GM23338 (cell line): ENCODE data around the gene HNF4A. TPM values are rescaled to one million over a fixed set of nuclear protein-coding genes. Genes with fewer than 3 reads are reported as not detected.

Source experiments
- ATAC-seq: fragments of 200-7000 bp; cut with Tn5 transposase; 3 replicates; pipeline ENCODE4 v1.9.1; 2020
- DNase-seq: peaks from one replicate; pipeline ENCODE4 v3.0.0-alpha.2; 2015; ENCODE audit warnings: low spot score
- H2AFZ ChIP-seq: fragments of 200-600 bp; sonication (generic); 2 replicates; pipeline ENCODE4 v1.8.0; 2016; ENCODE audit warnings: antibody characterized with exemption, mild to moderate bottlenecking, moderate library complexity
- H3F3A ChIP-seq: fragments of 200-600 bp; sonication (generic); replicated peaks from 2 replicates; pipeline ENCODE4 v1.8.0; 2017; ENCODE audit warnings: antibody characterized with exemption, mixed run types, low read depth
- H3K27ac ChIP-seq: fragments of 200-600 bp; sonication (generic); 2 replicates; pipeline ENCODE4 v1.6.1; 2016; ENCODE audit warnings: low read depth
- H3K27me3 ChIP-seq: fragments of 200-600 bp; sonication (generic); 2 replicates; pipeline ENCODE4 v1.8.0; 2016; ENCODE audit warnings: mild to moderate bottlenecking, mixed run types, moderate library complexity; ENCODE audit not compliant: insufficient read depth
- H3K36me3 ChIP-seq: fragments of 200-600 bp; sonication (generic); 2 replicates; pipeline ENCODE4 v1.8.0; 2016; ENCODE audit warnings: mild to moderate bottlenecking; ENCODE audit not compliant: insufficient read depth
- H3K4me1 ChIP-seq: fragments of 200-600 bp; sonication (generic); 2 replicates; pipeline ENCODE4 v1.8.0; 2016; ENCODE audit warnings: mild to moderate bottlenecking, moderate library complexity; ENCODE audit not compliant: insufficient read depth
- H3K4me2 ChIP-seq: fragments of 200-600 bp; sonication (generic); 2 replicates; pipeline ENCODE4 v1.7.1; 2017; ENCODE audit warnings: mixed run types
- H3K4me3 ChIP-seq: fragments of 200-600 bp; sonication (generic); 2 replicates; pipeline ENCODE4 v1.6.1; 2016; ENCODE audit warnings: mixed run types
- H3K79me2 ChIP-seq: fragments of 200-600 bp; sonication (generic); replicated peaks from 2 replicates; pipeline ENCODE4 v1.8.0; 2017; ENCODE audit warnings: mild to moderate bottlenecking; ENCODE audit not compliant: insufficient read depth
- H3K9me2 ChIP-seq: fragments of 200-600 bp; sonication (generic); 2 replicates; pipeline ENCODE4 v1.8.0; 2017; ENCODE audit not compliant: insufficient read depth
- H4K20me1 ChIP-seq: fragments of 200-600 bp; sonication (generic); replicated peaks from 2 replicates; pipeline ENCODE4 v1.8.0; 2017; ENCODE audit warnings: mild to moderate bottlenecking; ENCODE audit not compliant: insufficient read depth
- H3K27ac Mint-ChIP-seq: 2 replicates; pipeline ENCODE4 v1.8.0; 2020; ENCODE audit warnings: inconsistent platforms, mild to moderate bottlenecking, moderate library complexity, mixed read lengths
- H3K27me3 Mint-ChIP-seq: 3 replicates; pipeline ENCODE4 v1.8.0; 2022; ENCODE audit warnings: low read depth, mild to moderate bottlenecking, moderate library complexity, mixed read lengths, inconsistent platforms; ENCODE audit not compliant: insufficient read depth, poor library complexity
- H3K36me3 Mint-ChIP-seq: 3 replicates; pipeline ENCODE4 v1.8.0; 2021; ENCODE audit warnings: low read depth, mild to moderate bottlenecking, inconsistent platforms, moderate library complexity, mixed read lengths
- H3K4me1 Mint-ChIP-seq: 3 replicates; pipeline ENCODE4 v1.8.0; 2020; ENCODE audit warnings: mild to moderate bottlenecking, inconsistent platforms, mixed read lengths
- H3K4me3 Mint-ChIP-seq: 3 replicates; pipeline ENCODE4 v1.8.0; 2021; ENCODE audit warnings: moderate library complexity, mild to moderate bottlenecking, inconsistent platforms, mixed read lengths
- H3K9me3 Mint-ChIP-seq: 3 replicates; pipeline ENCODE4 v1.8.0; 2020; ENCODE audit warnings: moderate library complexity, mild to moderate bottlenecking, inconsistent platforms, mixed read lengths
- CREB1 ChIP-seq: fragments of 250-450 bp; sonication (Bioruptor Pico); IDR thresholded peaks from 2 replicates; pipeline ENCODE4 v1.5.0; 2020; ENCODE audit warnings: low read depth, mild to moderate bottlenecking, moderate library complexity
- CTCF ChIP-seq, 2 experiments: fragments of 200-600 bp in 1 of 2; sonication (generic) in 1 of 2; conservative IDR thresholded peaks; 2 replicates each; pipeline versions ENCODE4 v1.5.1 to v1.6.1; 2016 to 2017; ENCODE audit warnings: antibody characterized with exemption in 2 of 2, low read depth in 2 of 2, mild to moderate bottlenecking in 2 of 2, moderate library complexity in 1 of 2
- ETS1 ChIP-seq: IDR thresholded peaks from 2 replicates; pipeline ENCODE4 v1.6.1; 2016; ENCODE audit warnings: antibody characterized with exemption
- EZH2 ChIP-seq: fragments of 200-600 bp; sonication (generic); IDR thresholded peaks from one replicate; pipeline ENCODE4 v1.8.0; 2017; ENCODE audit warnings: antibody characterized with exemption, mild to moderate bottlenecking, low read depth; ENCODE audit not compliant: unreplicated experiment
- EZH2phosphoT487 ChIP-seq: fragments of 200-600 bp; sonication (generic); IDR thresholded peaks from one replicate; pipeline ENCODE4 v1.8.1; 2018; ENCODE audit warnings: antibody characterized with exemption; ENCODE audit not compliant: unreplicated experiment
- JUNB ChIP-seq: IDR thresholded peaks from one replicate; pipeline ENCODE4 v1.6.1; 2016; ENCODE audit warnings: antibody characterized with exemption; ENCODE audit not compliant: unreplicated experiment
- NANOG ChIP-seq: IDR thresholded peaks from 2 replicates; pipeline ENCODE4 v1.6.1; 2016; ENCODE audit warnings: antibody characterized with exemption, borderline replicate concordance
- POLR2AphosphoS5 ChIP-seq: IDR thresholded peaks from 2 replicates; pipeline ENCODE4 v1.6.1; 2016; ENCODE audit warnings: antibody characterized with exemption, low read depth
- REST ChIP-seq: IDR thresholded peaks from one replicate; pipeline ENCODE4 v1.6.1; 2018; ENCODE audit warnings: antibody characterized with exemption; ENCODE audit not compliant: unreplicated experiment
- STAT1 ChIP-seq: IDR thresholded peaks from one replicate; pipeline ENCODE4 v1.6.1; 2016; ENCODE audit warnings: antibody characterized with exemption; ENCODE audit not compliant: unreplicated experiment
- ZNF114 ChIP-seq: fragments of 250-450 bp; sonication (Bioruptor Pico); IDR thresholded peaks from 2 replicates; pipeline ENCODE4 v1.5.0; 2020; ENCODE audit warnings: mild to moderate bottlenecking, moderate library complexity
- ZNF331 ChIP-seq: fragments of 250-450 bp; sonication (Bioruptor Pico); IDR thresholded peaks from 2 replicates; pipeline ENCODE4 v1.5.0; 2020; ENCODE audit warnings: low read depth, mild to moderate bottlenecking, moderate library complexity
- ZNF462 ChIP-seq: fragments of 250-450 bp; sonication (Bioruptor Pico); IDR thresholded peaks from 2 replicates; pipeline ENCODE4 v1.5.0; 2020; ENCODE audit warnings: mild to moderate bottlenecking, moderate library complexity
- polyA plus RNA-seq: library from polyadenylated mRNA; unstranded; fragments of >200 nt; fragmentation: Nextera tagmentation; extraction: Ambion mirVana; gene quantifications from 2 replicates; pipeline ENCODE4 v1.2.1, GENCODE V29; 2016
- total RNA-seq: library from RNA; depleted of rRNA; stranded (reverse); fragments of >200 nt; shearing (Covaris generic); gene quantifications from 2 replicates; pipeline ENCODE4 v1.2.3, GENCODE V29; 2014

HNF4A gene
- total and polyA plus RNA-seq, 2 experiments from 2014 or later: not detected

- H3K27ac ChIP-seq: no peak overlapping the region
- no peak overlapping the region for H3K4me3 ChIP-seq
- Mint-ChIP-seq H3K4me1 (no peaks in the 10 kb centered on the region), H3K9me3 (no peaks in the 10 kb centered on the region), H3K27ac (no peak overlapping the region), H3K4me3 (no peak overlapping the region), H3K27me3 (peaks cover 3% of the 10 kb centered on the region), H3K36me3 (no peaks in the 10 kb centered on the region)
- TF ChIP-seq ZNF462 (CRISPR knock-in tag) (no peak), ZNF114 (CRISPR knock-in tag) (no peak), CTCF (conservative IDR thresholded peaks at IDR 0.05; ENCODE audit: low read depth in 2 of 2) (no peak), ETS1 (no peak), REST (no peak), CREB1 (CRISPR knock-in tag) (no peak), EZH2phosphoT487 (no peak), NANOG (no peak), ZNF331 (CRISPR knock-in tag) (no peak), STAT1 (no peak), EZH2 (no peak), POLR2AphosphoS5 (no peak), JUNB (no peak)
- no peaks in the 10 kb centered on the region for H3K27me3 ChIP-seq
- H3F3A ChIP-seq: no peaks in the 10 kb centered on the region
- no peaks in the 10 kb centered on the region for H3K79me2 ChIP-seq
- no peak for ATAC-seq
- no peaks in the 10 kb centered on the region for H3K36me3 ChIP-seq
- DNase-seq: no peak
- no peaks in the 10 kb centered on the region for H4K20me1 ChIP-seq
- no peaks in the 10 kb centered on the region for H3K9me2 ChIP-seq
- no peak overlapping the region for H2AFZ ChIP-seq
- H3K4me2 ChIP-seq: no peak overlapping the region
- H3K4me1 ChIP-seq: no peaks in the 10 kb centered on the region
Measured at GRCh38 chr20:44360221-44360620, 4.7 kb downstream of the HNF4A start.
